ENCODE results near the gene TUBGCP3.

TUBGCP3 gene

DNA sequence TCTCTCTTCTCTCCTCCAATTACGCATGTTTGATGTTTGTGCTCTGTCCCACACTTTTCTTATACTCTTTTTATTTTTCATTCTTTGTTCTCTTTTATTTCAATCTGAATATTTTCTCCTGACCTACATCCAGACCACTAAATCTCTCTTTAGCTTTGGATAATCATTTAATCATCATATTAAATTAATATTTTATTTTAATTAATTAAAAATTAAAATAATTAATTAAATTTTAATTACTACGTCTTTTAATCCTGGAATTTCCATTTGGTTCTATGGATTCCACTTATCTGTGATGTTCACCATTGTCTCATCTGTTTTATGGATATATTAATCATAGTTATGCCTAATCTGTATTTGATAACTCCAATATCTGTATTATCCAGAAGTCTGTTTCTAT is 149.4 kb downstream of the TUBGCP3 start:
- DNase-seq (ENCODE audit: low spot score): no peak

DNA sequence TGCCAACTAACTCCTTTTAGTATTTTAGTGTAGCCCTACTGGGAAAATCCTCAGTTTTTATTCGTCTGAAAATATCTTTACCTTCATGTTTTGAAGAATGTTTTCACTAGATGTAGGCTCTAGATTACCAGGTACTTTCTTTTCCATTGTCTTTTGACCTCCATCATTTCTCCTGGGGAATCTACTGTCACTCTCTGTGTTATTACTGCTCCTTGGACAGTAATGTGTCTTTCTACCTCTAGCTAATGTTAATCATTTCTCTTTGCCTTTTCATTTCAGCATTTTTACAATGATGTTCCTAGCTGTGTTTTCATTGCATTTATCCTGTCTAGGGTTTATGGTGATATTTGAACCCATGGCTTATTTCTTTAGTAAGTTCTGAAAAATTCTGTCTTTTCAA is 149.9 kb downstream of the TUBGCP3 start:
- no peak for DNase-seq (ENCODE audit: low spot score)

DNA sequence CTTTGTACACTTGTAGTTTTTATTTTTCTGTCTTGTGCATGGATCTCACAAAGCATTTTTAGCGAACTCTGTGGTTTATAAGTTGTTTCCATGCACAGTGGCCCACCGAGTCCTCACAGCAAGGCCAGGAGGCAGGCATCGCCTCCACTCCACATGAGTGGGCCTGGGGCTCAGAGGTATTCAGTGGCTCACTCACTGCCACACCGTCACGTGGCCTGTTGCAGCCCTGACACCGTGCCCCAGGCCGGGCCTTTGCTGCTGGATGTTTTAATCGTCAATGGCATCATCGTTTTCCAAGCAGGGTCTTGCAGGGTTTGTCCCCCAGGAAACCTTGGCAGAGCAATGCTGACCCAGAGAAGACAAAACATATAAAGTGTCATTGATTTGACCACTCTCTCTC is 152.0 kb downstream of the TUBGCP3 start:
- DNase-seq (ENCODE audit: low spot score): no peak

Measured in globus pallidus (tissue), 1 donor.